ENCODE data around the gene NOC2L.
"Not testable (repeated sequence)": the region's sequence is repeated elsewhere in the genome, so short reads cannot be mapped to it uniquely, and the experiment has no call there.

NOC2L gene

GRCh38 chr1:958823-959730 is at the start of gene NOC2L:
NOC2L (minus strand) TSS chr1:959256; CDS start chr1:959240, 16 bp downstream.
- peak; percentile 83 for DNase-seq (ENCODE audit: low spot score)

- DNase-seq (ENCODE audit: low spot score): peak; percentile 97
Measured at GRCh38 chr1:1006305-1007159, 47.5 kb upstream of the NOC2L start.

- DNase-seq (ENCODE audit: low spot score): no peak
Measured at GRCh38 chr1:1005774-1006304, 46.8 kb upstream of the NOC2L start.

- peak; percentile 84 for DNase-seq (ENCODE audit: low spot score)
Measured at GRCh38 chr1:1004780-1005697, 46.0 kb upstream of the NOC2L start.

GRCh38 chr1:1004420-1004779 is 45.3 kb upstream of the NOC2L start:
- DNase-seq (ENCODE audit: low spot score): no peak

GRCh38 chr1:1003618-1004419 is 44.8 kb upstream of the NOC2L start:
- no peak for DNase-seq (ENCODE audit: low spot score)

- no peak for DNase-seq (ENCODE audit: low spot score)
Measured at GRCh38 chr1:1001057-1001783, 42.2 kb upstream of the NOC2L start.

GRCh38 chr1:1000357-1001056 is 41.5 kb upstream of the NOC2L start:
- peak; percentile 88 for DNase-seq (ENCODE audit: low spot score)

- DNase-seq (ENCODE audit: low spot score): peak; percentile 94
Measured at GRCh38 chr1:999725-1000356, 40.8 kb upstream of the NOC2L start, which contains the start of gene HES4. HES4 (minus strand) TSS chr1:1000097; CDS start chr1:999973, 124 bp downstream.

GRCh38 chr1:998995-999724 is 40.1 kb upstream of the NOC2L start:
- DNase-seq (ENCODE audit: low spot score): no peak

GRCh38 chr1:998745-998994 is 39.6 kb upstream of the NOC2L start:
- peak; percentile 40 for DNase-seq (ENCODE audit: low spot score)

- no peak for DNase-seq (ENCODE audit: low spot score)
Measured at GRCh38 chr1:997993-998744, 39.1 kb upstream of the NOC2L start.

GRCh38 chr1:997713-997992 is 38.6 kb upstream of the NOC2L start:
- no peak for DNase-seq (ENCODE audit: low spot score)

GRCh38 chr1:996851-997712 is 38.0 kb upstream of the NOC2L start:
- DNase-seq (ENCODE audit: low spot score): peak; percentile 21

GRCh38 chr1:995665-996633 is 36.9 kb upstream of the NOC2L start:
- no peak for DNase-seq (ENCODE audit: low spot score)

GRCh38 chr1:994546-994945 is 35.5 kb upstream of the NOC2L start:
- not testable (repeated sequence) for DNase-seq (ENCODE audit: low spot score)

All from SW480 (cell line).